Left ventricle myocardium inferior (tissue), 1 donor: ENCODE measurements around the gene EGR2. TPM values are rescaled to one million over a fixed set of nuclear protein-coding genes. Genes with fewer than 3 reads are reported as not detected.

ENCODE experiments used
- DNase-seq: peaks from one replicate; pipeline ENCODE4 v3.0.0-alpha.2; 2020
- H3K27ac ChIP-seq: fragments of 200-600 bp; replicated peaks from 2 replicates; pipeline ENCODE4 v1.8.0; 2021
- H3K27me3 ChIP-seq: fragments of 200-600 bp; 2 replicates; pipeline ENCODE4 v1.8.0; 2021; ENCODE audit warnings: low read depth
- H3K36me3 ChIP-seq: fragments of 200-600 bp; 2 replicates; pipeline ENCODE4 v1.8.0; 2021
- H3K4me1 ChIP-seq: fragments of 200-600 bp; 2 replicates; pipeline ENCODE4 v1.8.0; 2021
- H3K4me3 ChIP-seq: fragments of 200-600 bp; 2 replicates; pipeline ENCODE4 v1.8.0; 2021; ENCODE audit warnings: mild to moderate bottlenecking, moderate library complexity
- H3K9me3 ChIP-seq: fragments of 200-600 bp; replicated peaks from 2 replicates; pipeline ENCODE4 v1.8.0; 2021
- CTCF ChIP-seq: fragments of 200-600 bp; IDR thresholded peaks from 2 replicates; pipeline ENCODE4 v1.8.0; 2021; ENCODE audit warnings: antibody characterized with exemption, mild to moderate bottlenecking, borderline replicate concordance
- intact Hi-C: fragments of 100-400 bp; cut with micrococcal nuclease; formaldehyde crosslinking; loops from one replicate; pipeline ENCODE4 v1.11.0; 2022
- total RNA-seq: library from RNA; stranded (reverse); fragmentation: NEBNext Ultra II Directional; extraction: Animal tissue kit (Norgen Biotek cat#: 25700); gene quantifications from one replicate; pipeline ENCODE4 v1.2.1, GENCODE V29; 2021
- donor health status: DM: no; HTN: yes; CAD: no; lungs with severe emphysema.

The EGR2 gene
- total RNA-seq, 1 donor from 2014 or later = 0.52 TPM

DNA sequence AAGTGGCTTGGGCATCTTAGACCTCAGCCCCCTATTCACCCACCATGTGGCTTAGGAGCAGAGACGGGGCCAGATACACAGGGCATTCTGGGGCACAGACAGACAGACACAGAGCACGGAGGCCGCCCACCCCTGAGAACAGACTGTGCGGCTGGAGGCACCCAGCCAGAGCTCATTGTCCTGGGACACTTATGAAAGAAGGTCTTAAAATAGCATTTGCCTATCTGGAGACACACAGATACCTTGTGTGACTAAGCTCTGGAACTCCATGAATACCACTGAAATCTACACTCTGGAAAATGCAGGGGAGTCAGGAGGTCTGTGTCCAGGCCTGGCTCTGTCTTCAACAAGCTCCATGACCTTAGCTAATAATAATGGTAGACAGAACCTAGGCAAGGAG lies 53.0 kb downstream of the EGR2 start:
- peak overlapping the region; percentile 85 for H3K27ac ChIP-seq
- peak; percentile 72 for DNase-seq
- intact Hi-C loops = no loop called here
- H3K4me3 ChIP-seq = no peak overlapping the region
- no peaks in the 10 kb centered on the region for H3K9me3 ChIP-seq
- peaks cover 41% of the 10 kb centered on the region for H3K4me1 ChIP-seq
- no peak for TF ChIP-seq CTCF
- H3K27me3 ChIP-seq = no peaks in the 10 kb centered on the region
- H3K36me3 ChIP-seq = no peaks in the 10 kb centered on the region

Other genes starting within 250 kb of the EGR2 start
- gene ADO, start 11.6 kb downstream of the EGR2 start, total RNA-seq = 18.9 TPM